IMR-90 (cell line): ENCODE data around the gene SLC25A41. TPM values are rescaled to one million over a fixed set of nuclear protein-coding genes. Genes with fewer than 3 reads are reported as not detected.

Source experiments
- ATAC-seq: fragments of 200-7000 bp; cut with Tn5 transposase; 2 replicates; pipeline ENCODE4 v1.9.1; 2020; ENCODE audit warnings: low read depth, mild to moderate bottlenecking, moderate library complexity
- BruUV-seq: library from RNA; stranded (reverse); fragments of 400-500 nt; replicated peaks from 2 replicates; lab custom pipeline; 2021; lab: Mats Ljungman, UMichigan
- CTCF ChIA-PET: fragments of 300-600 bp; formaldehyde crosslinking; extraction: SDS; loops from one replicate; lab custom pipeline; 2021; ENCODE audit warnings: antibody characterized with exemption; lab: Yijun Ruan, JAX
- POLR2A ChIA-PET: fragments of 300-600 bp; sonication (Branson Sonifier 250); formaldehyde crosslinking; loops from one replicate; lab custom pipeline; 2022; ENCODE audit warnings: antibody characterized with exemption; ENCODE audit not compliant: unreplicated experiment; lab: Charles Lee
- DNase-seq: peaks from one replicate; pipeline ENCODE4 v3.0.0; 2013
- H2AFZ ChIP-seq: replicated peaks from 2 replicates; pipeline ENCODE3; 2013; ENCODE audit warnings: low read length, mild to moderate bottlenecking; ENCODE audit not compliant: poor library complexity
- H2AK5ac ChIP-seq: 2 replicates; pipeline ENCODE4 v1.6.1; 2013; ENCODE audit warnings: low read depth, low read length, inconsistent platforms
- H2AK9ac ChIP-seq: replicated peaks from 2 replicates; pipeline ENCODE3; 2013; ENCODE audit warnings: mild to moderate bottlenecking, low read depth, low read length, moderate library complexity; ENCODE audit not compliant: poor library complexity
- H2BK120ac ChIP-seq: 2 replicates; pipeline ENCODE4 v1.6.1; 2013; ENCODE audit warnings: low read depth, low read length, inconsistent platforms
- H2BK15ac ChIP-seq: 3 replicates; pipeline ENCODE4 v1.6.1; 2013; ENCODE audit warnings: low read depth, low read length, inconsistent platforms
- H2BK20ac ChIP-seq: 2 replicates; pipeline ENCODE4 v1.6.1; 2013; ENCODE audit warnings: low read depth, mild to moderate bottlenecking, inconsistent platforms, low read length, moderate library complexity
- H2BK5ac ChIP-seq: 2 replicates; pipeline ENCODE4 v1.6.1; 2013; ENCODE audit warnings: mild to moderate bottlenecking, low read depth, low read length, inconsistent platforms; ENCODE audit not compliant: poor library complexity, severe bottlenecking
- H3K14ac ChIP-seq: replicated peaks from 2 replicates; pipeline ENCODE4 v1.6.1; 2013; ENCODE audit warnings: low read depth, low read length, inconsistent platforms
- H3K18ac ChIP-seq: 2 replicates; pipeline ENCODE4 v1.6.1; 2013; ENCODE audit warnings: low read depth, low read length, control low read depth
- H3K23ac ChIP-seq: 2 replicates; pipeline ENCODE4 v1.6.1; 2013; ENCODE audit warnings: low read depth, low read length, inconsistent platforms
- H3K27ac ChIP-seq: 2 replicates; pipeline ENCODE4 v1.5.1; 2013; ENCODE audit warnings: mild to moderate bottlenecking, control low read depth, low read length; ENCODE audit not compliant: insufficient read depth
- H3K27me3 ChIP-seq: 2 replicates; pipeline ENCODE4 v1.6.1; 2013; ENCODE audit warnings: low read length; ENCODE audit not compliant: control insufficient read depth, insufficient read depth
- H3K36me3 ChIP-seq: 2 replicates; pipeline ENCODE4 v1.6.1; 2013; ENCODE audit warnings: low read length, mixed read lengths; ENCODE audit not compliant: control insufficient read depth, insufficient read depth
- H3K4ac ChIP-seq: 2 replicates; pipeline ENCODE4 v1.6.1; 2013; ENCODE audit warnings: low read depth, low read length, inconsistent platforms
- H3K4me1 ChIP-seq: 2 replicates; pipeline ENCODE4 v1.6.1; 2013; ENCODE audit warnings: low read length, mixed read lengths; ENCODE audit not compliant: control insufficient read depth, insufficient read depth
- H3K4me2 ChIP-seq: 2 replicates; pipeline ENCODE4 v1.6.1; 2013; ENCODE audit warnings: low read depth, mild to moderate bottlenecking, control low read depth, low read length, moderate library complexity
- H3K4me3 ChIP-seq: 2 replicates; pipeline ENCODE4 v1.5.1; 2013; ENCODE audit warnings: low read depth, mild to moderate bottlenecking, control low read depth, low read length, moderate library complexity; ENCODE audit not compliant: insufficient read depth
- H3K56ac ChIP-seq: 2 replicates; pipeline ENCODE4 v1.6.1; 2013; ENCODE audit warnings: low read length, inconsistent platforms; ENCODE audit not compliant: insufficient read depth; ENCODE audit errors: extremely low read depth
- H3K79me1 ChIP-seq, 2 experiments: 2 replicates each; pipeline ENCODE4 v1.6.1; 2013; ENCODE audit warnings: low read length in 2 of 2, inconsistent platforms in 1 of 2, low read depth in 1 of 2
- H3K9ac ChIP-seq: 2 replicates; pipeline ENCODE4 v1.6.1; 2013; ENCODE audit warnings: low read depth, low read length, control low read depth
- H3K9me1 ChIP-seq: 2 replicates; pipeline ENCODE4 v1.6.1; 2013; ENCODE audit warnings: low read length, inconsistent platforms; ENCODE audit not compliant: insufficient read depth
- H3K9me3 ChIP-seq: 2 replicates; pipeline ENCODE4 v1.6.1; 2013; ENCODE audit warnings: low read length; ENCODE audit not compliant: control insufficient read depth, insufficient read depth
- H4K20me1 ChIP-seq: 2 replicates; pipeline ENCODE4 v1.6.1; 2013; ENCODE audit warnings: low read length, inconsistent platforms; ENCODE audit not compliant: insufficient read depth
- H4K5ac ChIP-seq: 2 replicates; pipeline ENCODE4 v1.6.1; 2013; ENCODE audit warnings: mild to moderate bottlenecking, low read depth, low read length, control low read depth
- H4K8ac ChIP-seq, 2 experiments: 2 replicates each; pipeline ENCODE4 v1.6.1; 2013; ENCODE audit warnings: low read depth in 2 of 2, low read length in 2 of 2, control low read depth in 1 of 2, inconsistent platforms in 1 of 2
- H4K91ac ChIP-seq: 2 replicates; pipeline ENCODE4 v1.6.1; 2013; ENCODE audit warnings: low read depth, low read length, inconsistent platforms; ENCODE audit not compliant: insufficient read depth
- BHLHE40 ChIP-seq: fragments of 150-350 bp; IDR thresholded peaks from 2 replicates; pipeline ENCODE4 v1.6.1; 2016; ENCODE audit warnings: mild to moderate bottlenecking, low read depth, low read length
- CEBPB ChIP-seq: IDR thresholded peaks from 2 replicates; pipeline ENCODE4 v1.6.1; 2012; ENCODE audit warnings: low read depth, low read length, improper control_type of control experiment
- CHD1 ChIP-seq: IDR thresholded peaks from 2 replicates; pipeline ENCODE4 v1.6.1; 2012; ENCODE audit warnings: low read depth, low read length, improper control_type of control experiment
- CTCF ChIP-seq: conservative IDR thresholded peaks from 2 replicates; pipeline ENCODE4 v1.5.1; 2012; ENCODE audit warnings: mild to moderate bottlenecking, low read depth, low read length, improper control_type of control experiment
- ELK1 ChIP-seq: fragments of 150-350 bp; IDR thresholded peaks from 2 replicates; pipeline ENCODE4 v1.6.1; 2016; ENCODE audit warnings: low read depth, mild to moderate bottlenecking, low read length, moderate library complexity, borderline replicate concordance
- FOS ChIP-seq: fragments of 150-350 bp; IDR thresholded peaks from 2 replicates; pipeline ENCODE4 v1.6.1; 2016; ENCODE audit warnings: low read depth, low read length
- MAFK ChIP-seq: IDR thresholded peaks from 2 replicates; pipeline ENCODE4 v1.6.1; 2012; ENCODE audit warnings: low read depth, low read length, improper control_type of control experiment
- MAZ ChIP-seq: IDR thresholded peaks from 2 replicates; pipeline ENCODE4 v1.6.1; 2012; ENCODE audit warnings: low read depth, mild to moderate bottlenecking, low read length, improper control_type of control experiment, moderate library complexity, borderline replicate concordance
- MXI1 ChIP-seq: IDR thresholded peaks from 2 replicates; pipeline ENCODE4 v1.6.1; 2012; ENCODE audit warnings: low read depth, mild to moderate bottlenecking, low read length, moderate library complexity, borderline replicate concordance
- NFE2L2 ChIP-seq: fragments of 150-350 bp; IDR thresholded peaks from 2 replicates; pipeline ENCODE4 v1.6.1; 2016; ENCODE audit warnings: low read depth, mild to moderate bottlenecking, low read length
- POLR2A ChIP-seq: IDR thresholded peaks from 2 replicates; pipeline ENCODE4 v1.6.1; 2012; ENCODE audit warnings: mild to moderate bottlenecking, low read depth, low read length
- RAD21 ChIP-seq: IDR thresholded peaks from 2 replicates; pipeline ENCODE4 v1.6.1; 2012; ENCODE audit warnings: low read length, improper control_type of control experiment
- RCOR1 ChIP-seq: IDR thresholded peaks from 2 replicates; pipeline ENCODE4 v1.6.1; 2012; ENCODE audit warnings: mild to moderate bottlenecking, low read length, improper control_type of control experiment; ENCODE audit not compliant: insufficient replicate concordance
- RFX5 ChIP-seq: IDR thresholded peaks from 2 replicates; pipeline ENCODE4 v1.8.0; 2012; ENCODE audit warnings: low read depth, mild to moderate bottlenecking, low read length, moderate library complexity
- SMC3 ChIP-seq: fragments of 150-350 bp; IDR thresholded peaks from 2 replicates; pipeline ENCODE4 v1.6.1; 2016; ENCODE audit warnings: low read depth, mild to moderate bottlenecking, antibody characterized with exemption, low read length, moderate library complexity
- USF2 ChIP-seq: fragments of 150-350 bp; IDR thresholded peaks from 2 replicates; pipeline ENCODE4 v1.6.1; 2017; ENCODE audit warnings: mild to moderate bottlenecking, antibody characterized with exemption, low read length, low read depth
- WGBS, 2 experiments: methylation state at CpG; one replicate each; pipeline versions ENCODE4 v1.1.5 to v1.1.7; 2013; ENCODE audit warnings: missing lambda C conversion rate in 2 of 2; ENCODE audit not compliant: insufficient read length in 1 of 2; ENCODE audit errors: extremely low coverage in 2 of 2; 5-methylcytosine and 5-hydroxymethylcytosine counted together
- dilution Hi-C: fragments of 300-500 bp; cut with HindIII; formaldehyde crosslinking; loops from one replicate; pipeline ENCODE4 v1.14.3; 2018; ENCODE audit warnings: low sequenced_read_pairs; ENCODE audit not compliant: unreplicated experiment
- in situ Hi-C: fragments of 300-500 bp; cut with MboI; formaldehyde crosslinking; loops from 3 replicates; pipeline ENCODE4 v1.14.3; 2019; ENCODE audit warnings: low sequenced_read_pairs, inconsistent platforms, mixed read lengths
- intact Hi-C: fragments of 100-400 bp; cut with micrococcal nuclease; formaldehyde crosslinking; loops from 2 replicates; pipeline ENCODE4 v1.10.0; 2022
- polyA plus RNA-seq, 3 experiments: library from polyadenylated mRNA; depleted of rRNA; stranded (reverse); fragments of >200 nt; gene quantifications; 2 replicates each; pipeline ENCODE4 v1.2.3, GENCODE V29; 2012; ENCODE audit warnings: low replicate concordance in 1 of 3
- total RNA-seq: library from RNA; depleted of rRNA; stranded (reverse); fragments of >200 nt; gene quantifications from 2 replicates; pipeline ENCODE4 v1.2.3, GENCODE V29; 2012

The SLC25A41 gene
- total and polyA plus RNA-seq, 2 of the 4 experiments (the other 2 are of a cell fraction), result not detected

GRCh38 chr19:6465663-6466062, 32.1 kb upstream of the SLC25A41 start:
- no peaks in the 10 kb centered on the region for H4K20me1 ChIP-seq
- no peak overlapping the region for H2AK5ac ChIP-seq
- H2BK5ac ChIP-seq, result no peak overlapping the region
- no peak overlapping the region for H4K8ac ChIP-seq
- no peak overlapping the region for H2BK15ac ChIP-seq
- no TSS peak for BruUV-seq
- no peaks in the 10 kb centered on the region for H3K79me1 ChIP-seq
- H3K9ac ChIP-seq, result no peak overlapping the region
- no peak overlapping the region for H3K4ac ChIP-seq
- H3K14ac ChIP-seq, result no peak overlapping the region
- intact Hi-C loops (no loop called here), in situ Hi-C loops (no loop called here), dilution Hi-C loops (no loop called here)
- no peak overlapping the region for H3K56ac ChIP-seq
- no peaks in the 10 kb centered on the region for H3K9me3 ChIP-seq
- no peak overlapping the region for H4K91ac ChIP-seq
- H3K9me1 ChIP-seq, result no peaks in the 10 kb centered on the region; the same call in 1 of the 2 replicates
- H4K5ac ChIP-seq, result no peak overlapping the region
- H3K4me3 ChIP-seq, result no peak overlapping the region
- TF ChIP-seq RAD21 (no peak), BHLHE40 (no peak), MAZ (no peak), MAFK (no peak), RFX5 (no peak), FOS (no peak), POLR2A (no peak), CHD1 (no peak), NFE2L2 (no peak), ELK1 (no peak), SMC3 (no peak), CEBPB (no peak), CTCF (no peak), USF2 (no peak), RCOR1 (no peak), MXI1 (no peak)
- no peak overlapping the region for H2AFZ ChIP-seq
- ChIA-PET CTCF (no interaction called here), POLR2A (no interaction called here)
- no peak overlapping the region for H2BK120ac ChIP-seq
- no peak overlapping the region for H2AK9ac ChIP-seq
- H3K23ac ChIP-seq, result no peak overlapping the region
- ATAC-seq (no peak), DNase-seq (no peak)
- H3K18ac ChIP-seq, result no peak overlapping the region
- no peaks in the 10 kb centered on the region for H3K4me1 ChIP-seq
- no peak overlapping the region for H2BK20ac ChIP-seq
- H3K4me2 ChIP-seq, result no peak overlapping the region
- peaks cover 29% of the 10 kb centered on the region for H3K27me3 ChIP-seq
- no CpG with 5 or more reads among the region's 8 CpGs for WGBS, 2 experiments
- H3K36me3 ChIP-seq, result no peaks in the 10 kb centered on the region
- no peak overlapping the region for H3K27ac ChIP-seq
